ENCODE data around the gene MX2. TPM values are rescaled to one million over a fixed set of nuclear protein-coding genes. Genes with fewer than 3 reads are reported as not detected.
"Not testable (repeated sequence)": the region's sequence is repeated elsewhere in the genome, so short reads cannot be mapped to it uniquely, and the experiment has no call there.

The MX2 gene
- total and polyA plus RNA-seq, 2 donors = 32.0 to 33.0 TPM

GRCh38 chr21:41423305-41423636, 61.4 kb downstream of the MX2 start:
- peaks cover 4 to 44% of the 10 kb centered on the region in 2 donors for H3K4me1 ChIP-seq (ENCODE audit: control insufficient read depth in 2 of 2, insufficient read depth in 2 of 2, low read length in 2 of 2)
- not testable (repeated sequence) for H3K9me3 ChIP-seq (ENCODE audit: control insufficient read depth in 2 of 2, insufficient read depth in 1 of 2, low read length in 1 of 2); H3K4me3 ChIP-seq (ENCODE audit: low read length in 2 of 2); H3K27me3 ChIP-seq (ENCODE audit: control insufficient read depth in 2 of 2, insufficient read depth in 1 of 2, low read length in 1 of 2); DNase-seq (ENCODE audit: low read depth in 6 of 9, low spot score in 9 of 9); H3K27ac ChIP-seq (ENCODE audit: low read depth in 1 of 2, low read length in 1 of 2); H3K36me3 ChIP-seq (ENCODE audit: control insufficient read depth in 2 of 2, insufficient read depth in 2 of 2, low read length in 1 of 2)
- WGBS = 86% methylated on average over 5 of the region's 5 CpGs

- Histone ChIP-seq H3K36me3 (ENCODE audit: control insufficient read depth in 2 of 2, insufficient read depth in 2 of 2, low read length in 1 of 2) (peaks cover 11 to 24% of the 10 kb centered on the region in 2 donors), H3K27ac (ENCODE audit: low read depth in 1 of 2, low read length in 1 of 2) (peak overlapping the region; percentile 75 to 86), H3K4me3 (ENCODE audit: low read length in 2 of 2) (peak overlapping the region; percentile 66 to 93), H3K27me3 (ENCODE audit: control insufficient read depth in 2 of 2, insufficient read depth in 1 of 2, low read length in 1 of 2) (no peaks in the 10 kb centered on the region), H3K4me1 (ENCODE audit: control insufficient read depth in 2 of 2, insufficient read depth in 2 of 2, low read length in 2 of 2) (peaks cover 2 to 51% of the 10 kb centered on the region in 2 donors), H3K9me3 (ENCODE audit: control insufficient read depth in 2 of 2, insufficient read depth in 1 of 2, low read length in 1 of 2) (no peaks in the 10 kb centered on the region)
- WGBS = 70% methylated on average over 7 of the region's 7 CpGs
- DNase-seq (ENCODE audit: low read depth in 6 of 9, low spot score in 9 of 9) = no peak
Measured at GRCh38 chr21:41425588-41425953, 63.7 kb downstream of the MX2 start.

- under 1% methylated on average over 65 of the region's 65 CpGs for WGBS
- Histone ChIP-seq H3K9me3 (ENCODE audit: control insufficient read depth in 2 of 2, insufficient read depth in 1 of 2, low read length in 1 of 2) (no peaks in the 10 kb centered on the region), H3K36me3 (ENCODE audit: control insufficient read depth in 2 of 2, insufficient read depth in 2 of 2, low read length in 1 of 2) (peaks cover 11 to 28% of the 10 kb centered on the region in 2 donors), H3K27ac (ENCODE audit: low read depth in 1 of 2, low read length in 1 of 2) (peak within 1 kb of the TSS; percentile 75 to 86), H3K27me3 (ENCODE audit: control insufficient read depth in 2 of 2, insufficient read depth in 1 of 2, low read length in 1 of 2) (no peaks in the 10 kb centered on the region), H3K4me1 (ENCODE audit: control insufficient read depth in 2 of 2, insufficient read depth in 2 of 2, low read length in 2 of 2) (peaks cover 2 to 49% of the 10 kb centered on the region in 2 donors), H3K4me3 (ENCODE audit: low read length in 2 of 2) (peak within 1 kb of the TSS; percentile 66 to 93)
- DNase-seq (ENCODE audit: low read depth in 6 of 9, low spot score in 9 of 9) = peak; percentile 48 to 91 (median 74)
Measured at GRCh38 chr21:41425954-41426675, 64.3 kb downstream of the MX2 start, which contains the start of gene MX1. Gene MX1, plus strand, starts transcription at chr21:41426239. Its CDS starts 5,832 bp downstream, at chr21:41432071.

GRCh38 chr21:41426676-41427404, 65.0 kb downstream of the MX2 start:
- peaks cover 12 to 35% of the 10 kb centered on the region in 2 donors for H3K36me3 ChIP-seq (ENCODE audit: control insufficient read depth in 2 of 2, insufficient read depth in 2 of 2, low read length in 1 of 2)
- no peaks in the 10 kb centered on the region for H3K27me3 ChIP-seq (ENCODE audit: control insufficient read depth in 2 of 2, insufficient read depth in 1 of 2, low read length in 1 of 2)
- peak overlapping the region; percentile 66 to 93 for H3K4me3 ChIP-seq (ENCODE audit: low read length in 2 of 2)
- H3K27ac ChIP-seq (ENCODE audit: low read depth in 1 of 2, low read length in 1 of 2) = peak overlapping the region; percentile 3 to 26
- H3K9me3 ChIP-seq (ENCODE audit: control insufficient read depth in 2 of 2, insufficient read depth in 1 of 2, low read length in 1 of 2) = no peaks in the 10 kb centered on the region
- WGBS = 35% methylated on average over 41 of the region's 41 CpGs
- DNase-seq (ENCODE audit: low read depth in 6 of 9, low spot score in 9 of 9) = peak in 1 of 9 donors; percentile 42
- peaks cover 2 to 49% of the 10 kb centered on the region in 2 donors for H3K4me1 ChIP-seq (ENCODE audit: control insufficient read depth in 2 of 2, insufficient read depth in 2 of 2, low read length in 2 of 2)

GRCh38 chr21:41427556-41427955, 65.7 kb downstream of the MX2 start:
- peaks cover 19 to 42% of the 10 kb centered on the region in 2 donors for H3K36me3 ChIP-seq (ENCODE audit: control insufficient read depth in 2 of 2, insufficient read depth in 2 of 2, low read length in 1 of 2)
- H3K27me3 ChIP-seq (ENCODE audit: control insufficient read depth in 2 of 2, insufficient read depth in 1 of 2, low read length in 1 of 2) = no peaks in the 10 kb centered on the region
- H3K4me3 ChIP-seq (ENCODE audit: low read length in 2 of 2) = peak overlapping the region in 1 of 2 donors; percentile 93
- peak overlapping the region in 1 of 2 donors; percentile 11 for H3K27ac ChIP-seq (ENCODE audit: low read depth in 1 of 2, low read length in 1 of 2)
- DNase-seq (ENCODE audit: low read depth in 6 of 9, low spot score in 9 of 9) = no peak
- no peaks in the 10 kb centered on the region for H3K9me3 ChIP-seq (ENCODE audit: control insufficient read depth in 2 of 2, insufficient read depth in 1 of 2, low read length in 1 of 2)
- peaks cover 2 to 49% of the 10 kb centered on the region in 2 donors for H3K4me1 ChIP-seq (ENCODE audit: control insufficient read depth in 2 of 2, insufficient read depth in 2 of 2, low read length in 2 of 2)
- WGBS = 95% methylated on average over 8 of the region's 8 CpGs

GRCh38 chr21:41428311-41428710, 66.5 kb downstream of the MX2 start:
- Histone ChIP-seq H3K4me3 (ENCODE audit: low read length in 2 of 2) (no peak overlapping the region), H3K9me3 (ENCODE audit: control insufficient read depth in 2 of 2, insufficient read depth in 1 of 2, low read length in 1 of 2) (peaks cover 0 to 5% of the 10 kb centered on the region in 2 donors), H3K4me1 (ENCODE audit: control insufficient read depth in 2 of 2, insufficient read depth in 2 of 2, low read length in 2 of 2) (peaks cover 2 to 49% of the 10 kb centered on the region in 2 donors), H3K36me3 (ENCODE audit: control insufficient read depth in 2 of 2, insufficient read depth in 2 of 2, low read length in 1 of 2) (peaks cover 27 to 49% of the 10 kb centered on the region in 2 donors), H3K27ac (ENCODE audit: low read depth in 1 of 2, low read length in 1 of 2) (no peak overlapping the region), H3K27me3 (ENCODE audit: control insufficient read depth in 2 of 2, insufficient read depth in 1 of 2, low read length in 1 of 2) (no peaks in the 10 kb centered on the region)
- 98% methylated on average over 8 of the region's 8 CpGs for WGBS
- DNase-seq (ENCODE audit: low read depth in 6 of 9, low spot score in 9 of 9) = no peak

- Histone ChIP-seq H3K4me3 (ENCODE audit: low read length in 2 of 2) (no peak overlapping the region), H3K27ac (ENCODE audit: low read depth in 1 of 2, low read length in 1 of 2) (no peak overlapping the region), H3K27me3 (ENCODE audit: control insufficient read depth in 2 of 2, insufficient read depth in 1 of 2, low read length in 1 of 2) (no peaks in the 10 kb centered on the region), H3K9me3 (ENCODE audit: control insufficient read depth in 2 of 2, insufficient read depth in 1 of 2, low read length in 1 of 2) (peaks cover 0 to 5% of the 10 kb centered on the region in 2 donors), H3K4me1 (ENCODE audit: control insufficient read depth in 2 of 2, insufficient read depth in 2 of 2, low read length in 2 of 2) (peaks cover 2 to 46% of the 10 kb centered on the region in 2 donors), H3K36me3 (ENCODE audit: control insufficient read depth in 2 of 2, insufficient read depth in 2 of 2, low read length in 1 of 2) (peaks cover 32 to 55% of the 10 kb centered on the region in 2 donors)
- 97% methylated on average over 6 of the region's 6 CpGs for WGBS
- no peak for DNase-seq (ENCODE audit: low read depth in 6 of 9, low spot score in 9 of 9)
Measured at GRCh38 chr21:41428847-41429246, 67.0 kb downstream of the MX2 start.

GRCh38 chr21:41429305-41429704, 67.5 kb downstream of the MX2 start:
- no peaks in the 10 kb centered on the region for H3K27me3 ChIP-seq (ENCODE audit: control insufficient read depth in 2 of 2, insufficient read depth in 1 of 2, low read length in 1 of 2)
- peaks cover 2 to 41% of the 10 kb centered on the region in 2 donors for H3K4me1 ChIP-seq (ENCODE audit: control insufficient read depth in 2 of 2, insufficient read depth in 2 of 2, low read length in 2 of 2)
- no peak overlapping the region for H3K4me3 ChIP-seq (ENCODE audit: low read length in 2 of 2)
- 95% methylated on average over 3 of the region's 3 CpGs for WGBS
- peaks cover 35 to 59% of the 10 kb centered on the region in 2 donors for H3K36me3 ChIP-seq (ENCODE audit: control insufficient read depth in 2 of 2, insufficient read depth in 2 of 2, low read length in 1 of 2)
- no peak overlapping the region for H3K27ac ChIP-seq (ENCODE audit: low read depth in 1 of 2, low read length in 1 of 2)
- peaks cover 1 to 5% of the 10 kb centered on the region in 2 donors for H3K9me3 ChIP-seq (ENCODE audit: control insufficient read depth in 2 of 2, insufficient read depth in 1 of 2, low read length in 1 of 2)
- no peak for DNase-seq (ENCODE audit: low read depth in 6 of 9, low spot score in 9 of 9)

GRCh38 chr21:41429925-41430491, 68.2 kb downstream of the MX2 start:
- Histone ChIP-seq H3K4me1 (ENCODE audit: control insufficient read depth in 2 of 2, insufficient read depth in 2 of 2, low read length in 2 of 2) (peaks cover 2 to 38% of the 10 kb centered on the region in 2 donors), H3K9me3 (ENCODE audit: control insufficient read depth in 2 of 2, insufficient read depth in 1 of 2, low read length in 1 of 2) (peaks cover 2 to 5% of the 10 kb centered on the region in 2 donors), H3K4me3 (ENCODE audit: low read length in 2 of 2) (no peak overlapping the region), H3K27ac (ENCODE audit: low read depth in 1 of 2, low read length in 1 of 2) (no peak overlapping the region), H3K36me3 (ENCODE audit: control insufficient read depth in 2 of 2, insufficient read depth in 2 of 2, low read length in 1 of 2) (peaks cover 35 to 66% of the 10 kb centered on the region in 2 donors), H3K27me3 (ENCODE audit: control insufficient read depth in 2 of 2, insufficient read depth in 1 of 2, low read length in 1 of 2) (no peaks in the 10 kb centered on the region)
- WGBS = 94% methylated on average over 9 of the region's 9 CpGs
- DNase-seq (ENCODE audit: low read depth in 6 of 9, low spot score in 9 of 9) = no peak
